ENCODE measurements around the gene BTK. TPM values are rescaled to one million over a fixed set of nuclear protein-coding genes. Genes with fewer than 3 reads are reported as not detected.
"Not testable (repeated sequence)": the region's sequence is repeated elsewhere in the genome, so short reads cannot be mapped to it uniquely, and the experiment has no call there.

BTK gene
- total RNA-seq, 2 donors from 2014 or later: 7.7 to 9.5 TPM

DNA sequence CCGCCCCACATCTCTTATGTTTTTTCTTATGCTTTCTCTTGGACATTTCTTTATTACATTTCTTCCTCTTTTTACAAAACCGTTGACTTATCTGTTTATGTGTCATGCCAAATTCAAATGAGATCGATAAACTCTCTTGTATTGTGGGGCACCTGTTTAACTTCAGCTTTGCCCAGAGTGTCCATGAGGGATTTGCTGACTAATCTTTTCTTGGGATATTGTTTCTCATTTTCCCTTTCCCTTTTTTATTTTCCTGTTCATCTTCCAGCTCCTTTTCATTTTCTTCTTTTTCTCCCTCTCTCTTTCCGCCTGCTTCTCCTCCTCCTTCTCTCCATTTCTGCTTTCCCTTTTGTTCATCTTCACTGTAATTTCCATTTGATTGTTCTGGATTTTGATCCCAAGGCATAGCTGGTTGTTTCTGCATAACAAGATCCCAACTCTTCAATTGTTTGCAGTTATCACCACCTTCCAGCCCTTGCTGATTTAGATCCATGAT lies 48.2 kb downstream of the BTK start:
- Histone ChIP-seq H3K27ac (no peak overlapping the region), H3K27me3 (replicated peaks; ENCODE audit: insufficient read depth) (no peaks in the 10 kb centered on the region), H3K36me3 (no peaks in the 10 kb centered on the region), H3K4me3 (no peak overlapping the region), H3K4me1 (ENCODE audit: control insufficient read depth in 1 of 2, low read depth in 2 of 2) (no peaks in the 10 kb centered on the region), H3K9me3 (no peaks in the 10 kb centered on the region)
- DNase-seq (ENCODE audit: low spot score): no peak
- ATAC-seq (ENCODE audit: insufficient number of reproducible peaks, low FRiP score, low read depth): no peak
- TF ChIP-seq, protein P1, sequence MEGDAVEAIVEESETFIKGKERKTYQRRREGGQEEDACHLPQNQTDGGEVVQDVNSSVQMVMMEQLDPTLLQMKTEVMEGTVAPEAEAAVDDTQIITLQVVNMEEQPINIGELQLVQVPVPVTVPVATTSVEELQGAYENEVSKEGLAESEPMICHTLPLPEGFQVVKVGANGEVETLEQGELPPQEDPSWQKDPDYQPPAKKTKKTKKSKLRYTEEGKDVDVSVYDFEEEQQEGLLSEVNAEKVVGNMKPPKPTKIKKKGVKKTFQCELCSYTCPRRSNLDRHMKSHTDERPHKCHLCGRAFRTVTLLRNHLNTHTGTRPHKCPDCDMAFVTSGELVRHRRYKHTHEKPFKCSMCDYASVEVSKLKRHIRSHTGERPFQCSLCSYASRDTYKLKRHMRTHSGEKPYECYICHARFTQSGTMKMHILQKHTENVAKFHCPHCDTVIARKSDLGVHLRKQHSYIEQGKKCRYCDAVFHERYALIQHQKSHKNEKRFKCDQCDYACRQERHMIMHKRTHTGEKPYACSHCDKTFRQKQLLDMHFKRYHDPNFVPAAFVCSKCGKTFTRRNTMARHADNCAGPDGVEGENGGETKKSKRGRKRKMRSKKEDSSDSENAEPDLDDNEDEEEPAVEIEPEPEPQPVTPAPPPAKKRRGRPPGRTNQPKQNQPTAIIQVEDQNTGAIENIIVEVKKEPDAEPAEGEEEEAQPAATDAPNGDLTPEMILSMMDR (IDR thresholded peaks at IDR 0.05): no peak

DNA sequence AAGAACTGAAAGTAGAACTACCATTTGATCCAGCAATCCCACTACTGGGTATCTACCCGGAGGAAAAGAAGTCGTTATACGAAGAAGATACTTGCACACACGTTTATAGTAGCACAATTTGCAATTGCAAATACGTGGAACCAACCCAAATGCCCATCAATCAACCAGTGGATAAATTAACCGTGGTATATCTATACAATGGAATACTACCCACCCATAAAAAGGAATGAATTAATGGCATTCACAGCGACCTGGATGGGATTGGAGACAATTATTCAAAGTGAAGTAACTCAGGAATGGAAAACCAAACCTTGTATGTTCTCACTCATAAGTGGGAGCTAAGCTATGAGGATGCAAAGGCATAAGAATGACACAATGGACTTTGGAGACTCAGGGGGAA lies 51.7 kb downstream of the BTK start:
- H3K4me3 ChIP-seq; H3K27ac ChIP-seq; ATAC-seq (ENCODE audit: insufficient number of reproducible peaks, low FRiP score, low read depth); H3K27me3 ChIP-seq (replicated peaks; ENCODE audit: insufficient read depth); H3K4me1 ChIP-seq (ENCODE audit: control insufficient read depth in 1 of 2, low read depth in 2 of 2); H3K9me3 ChIP-seq; H3K36me3 ChIP-seq; DNase-seq (ENCODE audit: low spot score): not testable (repeated sequence)

- not testable (repeated sequence) for H3K9me3 ChIP-seq; H3K4me1 ChIP-seq (ENCODE audit: control insufficient read depth in 1 of 2, low read depth in 2 of 2); H3K27ac ChIP-seq; ATAC-seq (ENCODE audit: insufficient number of reproducible peaks, low FRiP score, low read depth); DNase-seq (ENCODE audit: low spot score); H3K36me3 ChIP-seq; H3K27me3 ChIP-seq (replicated peaks; ENCODE audit: insufficient read depth); H3K4me3 ChIP-seq
Measured at GRCh38 chrX:101326600-101326999, 59.4 kb downstream of the BTK start.

DNA sequence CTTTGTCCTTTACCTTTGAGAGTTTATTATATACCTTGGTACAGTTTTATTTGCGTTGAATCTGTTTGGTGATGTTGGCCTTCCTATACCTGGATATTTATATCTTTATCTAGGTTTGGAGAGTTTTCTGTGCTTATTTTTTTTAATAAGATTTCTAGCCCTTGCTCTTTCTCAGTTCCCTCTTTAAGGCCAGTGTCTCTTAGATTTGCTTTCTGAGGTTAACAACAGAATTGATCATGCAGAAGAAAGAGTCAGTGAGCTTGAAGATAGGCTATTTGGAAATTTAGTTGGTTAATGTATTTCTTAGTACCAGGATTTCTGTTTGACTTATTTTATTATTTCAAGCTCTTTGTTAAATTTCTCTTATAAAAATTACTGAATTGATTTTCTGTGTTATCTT lies 82.2 kb downstream of the BTK start:
- no peaks in the 10 kb centered on the region for H3K9me3 ChIP-seq
- DNase-seq (ENCODE audit: low spot score) (no peak), ATAC-seq (ENCODE audit: insufficient number of reproducible peaks, low FRiP score, low read depth) (no peak)
- no peak overlapping the region for H3K4me3 ChIP-seq
- H3K27ac ChIP-seq: no peak overlapping the region
- no peaks in the 10 kb centered on the region for H3K27me3 ChIP-seq (replicated peaks; ENCODE audit: insufficient read depth)
- no peaks in the 10 kb centered on the region for H3K36me3 ChIP-seq
- TF ChIP-seq, protein P1 (IDR thresholded peaks at IDR 0.05): no peak
- no peaks in the 10 kb centered on the region for H3K4me1 ChIP-seq (ENCODE audit: control insufficient read depth in 1 of 2, low read depth in 2 of 2)

Other genes starting within 250 kb of the BTK start
- gene DRP2, start 166.4 kb downstream of the BTK start, total RNA-seq: under 1 TPM; 0.14 to 0.99 TPM
- gene TAF7L, start 94.9 kb downstream of the BTK start, total RNA-seq: not detected
- gene TIMM8A, start 37.4 kb downstream of the BTK start, total RNA-seq: 10 to 100 TPM in 1 of 2 donors, 1 to 10 TPM in 1; 1.2 to 17.1 TPM
- gene RPL36A, start 4.8 kb upstream of the BTK start, total RNA-seq: 1,000 to 10,000 TPM in 1 of 2 donors, 100 to 1,000 TPM in 1; 353 to 1,578 TPM
- gene GLA, start 21.7 kb upstream of the BTK start, total RNA-seq: 10 to 100 TPM; 17.6 to 23.2 TPM
- gene HNRNPH2, start 22.0 kb upstream of the BTK start, total RNA-seq: 10 to 100 TPM; 24.9 to 45.6 TPM
- gene ARMCX4, start 99.3 kb upstream of the BTK start, total RNA-seq: 10 to 100 TPM; 13.4 to 19.3 TPM
- 10 to 100 TPM; 29.1 to 30.1 TPM for gene ARMCX1, start 164.4 kb upstream of the BTK start, total RNA-seq
- 10 to 100 TPM in 1 of 2 donors, 1 to 10 TPM in 1; 3.9 to 32.5 TPM for gene ARMCX6, start 231.8 kb upstream of the BTK start, total RNA-seq
- 10 to 100 TPM; 41.4 to 51.0 TPM for gene ARMCX3, start 237.0 kb upstream of the BTK start, total RNA-seq

Measured in thoracic aorta (tissue), 2 donors.